ENCODE results near the gene RUSC1.
"Not testable (repeated sequence)": the region's sequence is repeated elsewhere in the genome, so short reads cannot be mapped to it uniquely, and the experiment has no call there.

Gene RUSC1

GRCh38 chr1:155324717-155325602 is 4.3 kb downstream of the RUSC1 start:
- no peak for DNase-seq

GRCh38 chr1:155325603-155325893 is 4.9 kb downstream of the RUSC1 start:
- no peak for DNase-seq

GRCh38 chr1:155326020-155326526 is 5.4 kb downstream of the RUSC1 start:
- DNase-seq: no peak

- no peak for DNase-seq
Measured at GRCh38 chr1:155326631-155327037, 5.9 kb downstream of the RUSC1 start.

- DNase-seq: no peak
Measured at GRCh38 chr1:155327981-155328380, 7.3 kb downstream of the RUSC1 start.

- DNase-seq: not testable (repeated sequence)
Measured at GRCh38 chr1:155328856-155329255, 8.2 kb downstream of the RUSC1 start.

- no peak for DNase-seq
Measured at GRCh38 chr1:155329980-155330598, 9.4 kb downstream of the RUSC1 start.

GRCh38 chr1:155334962-155335361 is 14.3 kb downstream of the RUSC1 start:
- no peak for DNase-seq

- DNase-seq: no peak
Measured at GRCh38 chr1:155339515-155340097, 18.9 kb downstream of the RUSC1 start.

GRCh38 chr1:155342842-155343241 is 22.1 kb downstream of the RUSC1 start:
- DNase-seq: no peak

GRCh38 chr1:155352631-155353030 is 31.9 kb downstream of the RUSC1 start:
- no peak for DNase-seq

- DNase-seq: no peak
Measured at GRCh38 chr1:155360051-155360450, 39.4 kb downstream of the RUSC1 start.

- DNase-seq: no peak
Measured at GRCh38 chr1:155379180-155379579, 58.5 kb downstream of the RUSC1 start.

- no peak for DNase-seq
Measured at GRCh38 chr1:155379631-155380090, 59.0 kb downstream of the RUSC1 start.
